Colonic mucosa (tissue), 4 donors: Measurements from ENCODE around the gene FKBP7. TPM values are rescaled to one million over a fixed set of nuclear protein-coding genes. Genes with fewer than 3 reads are reported as not detected.

Experiments used
- DNase-seq: peaks from one replicate; pipeline ENCODE4 v3.0.0-alpha.2; 2020
- H3K27ac ChIP-seq: fragments of 200-600 bp; one replicate; pipeline ENCODE4 v1.8.0; 2021
- H3K27me3 ChIP-seq: fragments of 200-600 bp; one replicate; pipeline ENCODE4 v1.8.0; 2021
- H3K36me3 ChIP-seq: fragments of 200-600 bp; one replicate; pipeline ENCODE4 v1.8.0; 2021
- H3K4me1 ChIP-seq: fragments of 200-600 bp; one replicate; pipeline ENCODE4 v1.8.0; 2021; ENCODE audit warnings: mild to moderate bottlenecking
- H3K4me3 ChIP-seq: fragments of 200-600 bp; one replicate; pipeline ENCODE4 v1.8.0; 2021
- H3K9ac ChIP-seq, 2 donors: one replicate each; pipeline ENCODE4 v1.7.0; 2013; ENCODE audit warnings: control low read depth in 2 of 2, low read depth in 2 of 2, low read length in 2 of 2
- H3K9me3 ChIP-seq: fragments of 200-600 bp; one replicate; pipeline ENCODE4 v1.8.0; 2021
- intact Hi-C: fragments of 100-400 bp; cut with DNase I; formaldehyde crosslinking; loops from one replicate; pipeline ENCODE4 v1.14.1; 2022
- total RNA-seq, 2 donors: library from RNA; stranded (reverse); fragmentation: NEBNext Ultra II Directional in 1 of 2; extraction: Animal tissue kit (Norgen Biotek cat#: 25700) in 1 of 2; gene quantifications; one replicate each; pipeline ENCODE4 v1.2.1, GENCODE V29; 2021
- TF ChIP-seq, protein P1 (sequence below): fragments of 200-600 bp; IDR thresholded peaks from one replicate; pipeline ENCODE4 v1.8.0; 2022; ENCODE audit warnings: antibody characterized with exemption, mild to moderate bottlenecking
- donor health status: healthy.
- donor health status: DM: no; HTN: no; CAD: no.
- donor health status: DM: no; HTN: no; CAD: no.

The FKBP7 gene
- total RNA-seq, 2 donors from 2014 or later: 2.6 to 3.9 TPM

DNA sequence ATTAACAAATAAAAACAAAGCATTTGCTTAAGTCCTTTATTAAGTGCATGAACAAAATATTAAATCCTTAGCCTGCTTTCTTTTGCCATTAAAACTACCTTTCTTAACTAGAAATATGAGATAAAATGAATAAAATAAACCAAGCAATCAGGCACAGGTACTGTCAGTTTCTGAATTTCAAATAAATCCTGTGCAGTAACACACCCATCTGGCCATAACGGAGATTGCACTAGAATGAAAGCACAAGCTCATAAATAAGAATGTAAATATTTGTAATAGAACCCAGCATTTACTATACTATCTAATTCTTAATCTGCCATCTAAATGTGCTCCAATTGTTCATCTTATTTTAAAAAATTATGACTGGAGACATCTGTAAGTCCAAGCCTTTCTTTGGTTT, 59.3 kb downstream of the FKBP7 start:
- Histone ChIP-seq H3K27ac (no peak overlapping the region), H3K9me3 (no peaks in the 10 kb centered on the region), H3K4me3 (no peak overlapping the region), H3K36me3 (no peaks in the 10 kb centered on the region), H3K4me1 (no peaks in the 10 kb centered on the region), H3K9ac (no peak overlapping the region), H3K27me3 (no peaks in the 10 kb centered on the region)
- DNase-seq: no peak
- TF ChIP-seq, protein P1, sequence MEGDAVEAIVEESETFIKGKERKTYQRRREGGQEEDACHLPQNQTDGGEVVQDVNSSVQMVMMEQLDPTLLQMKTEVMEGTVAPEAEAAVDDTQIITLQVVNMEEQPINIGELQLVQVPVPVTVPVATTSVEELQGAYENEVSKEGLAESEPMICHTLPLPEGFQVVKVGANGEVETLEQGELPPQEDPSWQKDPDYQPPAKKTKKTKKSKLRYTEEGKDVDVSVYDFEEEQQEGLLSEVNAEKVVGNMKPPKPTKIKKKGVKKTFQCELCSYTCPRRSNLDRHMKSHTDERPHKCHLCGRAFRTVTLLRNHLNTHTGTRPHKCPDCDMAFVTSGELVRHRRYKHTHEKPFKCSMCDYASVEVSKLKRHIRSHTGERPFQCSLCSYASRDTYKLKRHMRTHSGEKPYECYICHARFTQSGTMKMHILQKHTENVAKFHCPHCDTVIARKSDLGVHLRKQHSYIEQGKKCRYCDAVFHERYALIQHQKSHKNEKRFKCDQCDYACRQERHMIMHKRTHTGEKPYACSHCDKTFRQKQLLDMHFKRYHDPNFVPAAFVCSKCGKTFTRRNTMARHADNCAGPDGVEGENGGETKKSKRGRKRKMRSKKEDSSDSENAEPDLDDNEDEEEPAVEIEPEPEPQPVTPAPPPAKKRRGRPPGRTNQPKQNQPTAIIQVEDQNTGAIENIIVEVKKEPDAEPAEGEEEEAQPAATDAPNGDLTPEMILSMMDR: no peak
- intact Hi-C loops: loop anchor here (5.0 kb wide), 1 partner anchor 307 kb away; the partner anchor contains the start of gene RBM45

DNA sequence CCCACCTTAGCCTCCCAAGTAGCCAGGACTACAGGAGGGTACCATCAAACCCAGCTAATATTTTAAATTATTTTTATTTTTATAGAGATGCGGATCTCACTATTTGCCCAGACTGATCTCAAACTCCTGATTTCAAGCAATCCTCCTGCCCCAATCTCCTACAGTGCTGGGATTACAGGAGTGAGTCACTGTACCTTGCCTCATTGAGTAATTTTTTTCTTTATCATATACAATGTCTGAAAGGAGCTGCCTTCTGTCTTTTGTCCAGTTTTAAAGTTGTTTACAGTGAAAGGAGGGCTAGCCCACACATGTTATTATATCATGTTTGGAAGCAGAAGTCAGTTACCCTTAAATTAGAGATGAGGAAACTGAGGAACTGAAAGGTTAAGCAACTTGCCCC, 60.0 kb downstream of the FKBP7 start:
- Histone ChIP-seq H3K27ac (no peak overlapping the region), H3K9me3 (no peaks in the 10 kb centered on the region), H3K4me1 (no peaks in the 10 kb centered on the region), H3K9ac (no peak overlapping the region), H3K36me3 (no peaks in the 10 kb centered on the region), H3K4me3 (no peak overlapping the region), H3K27me3 (no peaks in the 10 kb centered on the region)
- TF ChIP-seq, protein P1: no peak
- no peak for DNase-seq
- intact Hi-C loops: loop anchor here (5.0 kb wide), 1 partner anchor 306 kb away; the partner anchor contains the start of gene RBM45

DNA sequence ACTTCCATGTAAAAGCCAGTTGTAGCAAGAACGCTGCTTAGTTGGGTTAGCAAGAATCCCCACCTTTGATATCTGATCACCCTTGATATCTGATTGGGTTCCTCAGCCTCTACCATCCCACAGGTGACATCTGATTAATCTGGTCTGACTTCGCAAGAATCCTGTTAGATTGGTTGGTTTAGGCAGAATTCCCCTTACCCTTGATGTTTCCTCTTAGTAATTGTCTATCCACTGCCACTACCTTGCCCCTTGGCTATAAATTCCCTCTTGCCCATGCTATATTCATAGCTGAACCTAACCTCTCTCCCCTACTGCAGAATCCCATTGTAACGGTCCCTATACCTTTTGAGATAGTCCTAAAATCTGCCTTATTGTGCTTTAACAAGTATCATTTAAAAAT, 60.5 kb downstream of the FKBP7 start:
- intact Hi-C loops: loop anchor here (5.0 kb wide), 1 partner anchor 306 kb away; the partner anchor contains the start of gene RBM45
- H3K27ac ChIP-seq: no peak overlapping the region

DNA sequence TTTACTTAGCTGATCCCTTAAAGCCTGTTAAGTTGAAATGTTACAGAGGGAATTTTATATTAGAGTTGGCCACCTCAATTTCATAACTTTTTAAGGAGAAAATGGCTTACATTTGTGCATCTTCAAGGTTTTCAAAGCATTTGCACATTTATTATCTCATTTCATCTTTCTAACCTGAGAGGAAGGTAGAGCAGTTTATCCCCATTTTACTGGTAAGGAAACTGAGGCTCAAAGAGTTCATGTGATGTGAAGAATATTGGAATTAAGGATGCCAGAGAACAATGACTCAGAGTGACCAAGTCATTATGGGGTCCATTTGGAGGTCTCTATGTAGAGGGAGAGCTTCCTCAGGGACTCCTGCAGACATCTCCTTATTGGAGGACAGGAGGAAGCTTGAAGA, 62.4 kb downstream of the FKBP7 start:
- TF ChIP-seq, protein P1: no peak
- Histone ChIP-seq H3K4me3 (no peak overlapping the region), H3K9me3 (no peaks in the 10 kb centered on the region), H3K27ac (no peak overlapping the region), H3K4me1 (no peaks in the 10 kb centered on the region), H3K9ac (no peak overlapping the region), H3K27me3 (no peaks in the 10 kb centered on the region), H3K36me3 (no peaks in the 10 kb centered on the region)
- DNase-seq: no peak
- intact Hi-C loops: loop anchor here (5.0 kb wide), 1 partner anchor 304 kb away; the partner anchor contains the start of gene RBM45

More for the DNA sequence above, 60.5 kb downstream of the FKBP7 start:
- DNase-seq: no peak
- TF ChIP-seq, protein P1: no peak
- Histone ChIP-seq H3K9ac (no peak overlapping the region), H3K4me1 (no peaks in the 10 kb centered on the region), H3K4me3 (no peak overlapping the region), H3K36me3 (no peaks in the 10 kb centered on the region), H3K9me3 (no peaks in the 10 kb centered on the region), H3K27me3 (no peaks in the 10 kb centered on the region)

DNA sequence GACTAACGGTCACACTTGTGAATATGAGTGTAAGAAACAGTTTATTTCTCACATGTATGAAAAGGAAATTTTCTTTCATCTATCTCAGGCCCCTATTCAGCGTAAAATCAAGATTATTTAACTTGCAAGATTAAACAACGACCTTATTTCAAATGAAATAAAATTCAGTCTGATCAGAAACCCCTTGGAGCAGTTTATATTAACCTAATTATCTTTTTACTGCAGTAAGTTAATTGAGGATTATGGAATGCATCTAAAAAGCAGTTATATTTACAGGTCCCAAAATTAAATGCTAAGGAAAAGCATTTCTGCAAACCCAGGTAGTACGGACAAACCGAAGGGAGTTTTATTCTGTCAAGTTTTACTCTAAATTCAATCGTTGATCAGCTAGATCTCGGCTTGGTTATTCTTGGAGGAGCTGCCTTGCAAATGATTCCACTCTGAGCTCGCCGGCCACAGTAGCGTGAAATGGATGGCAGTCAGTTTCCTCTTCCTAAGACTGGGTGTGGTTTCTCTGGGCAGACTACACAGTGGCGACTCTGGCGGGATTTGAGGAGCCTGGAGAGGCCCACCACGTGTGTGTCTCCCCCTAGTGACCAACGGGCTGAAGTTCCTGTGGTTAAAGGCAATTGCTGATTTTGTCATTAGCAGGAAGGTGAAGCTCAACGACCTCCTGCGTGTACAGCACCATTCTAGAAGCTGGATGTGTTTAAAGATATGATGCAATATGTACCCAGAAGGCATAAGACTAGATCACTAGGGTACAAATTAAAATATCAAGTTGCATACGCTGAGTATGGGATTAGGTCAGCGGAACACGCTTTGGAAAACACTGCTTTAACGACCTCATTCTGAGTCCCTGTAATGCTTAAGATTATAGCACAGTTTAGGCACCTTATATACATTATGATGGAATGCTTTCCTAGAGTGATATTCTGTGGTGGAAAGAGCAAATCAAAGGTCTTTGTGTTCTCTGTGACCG, 63.8 kb downstream of the FKBP7 start:
- Histone ChIP-seq H3K4me1 (no peaks in the 10 kb centered on the region), H3K27ac (peak overlapping the region; percentile 56), H3K36me3 (no peaks in the 10 kb centered on the region), H3K27me3 (no peaks in the 10 kb centered on the region), H3K9me3 (no peaks in the 10 kb centered on the region), H3K9ac (peak overlapping the region in 1 of 2 donors; percentile 69), H3K4me3 (peak overlapping the region; percentile 39)
- TF ChIP-seq, protein P1: peak; percentile 83
- DNase-seq: peak; percentile 91
- intact Hi-C loops: loop anchor here (5.0 kb wide), 1 partner anchor 302 kb away; the partner anchor contains the start of gene RBM45

Other genes with a start within 250 kb of the FKBP7 start
- 10 to 100 TPM; 34.0 to 37.1 TPM for gene PRKRA, start 27.4 kb downstream of the FKBP7 start, total RNA-seq
- gene PJVK, start 27.2 kb downstream of the FKBP7 start, total RNA-seq: 1 to 10 TPM in 1 of 2 donors, under 1 TPM in 1; 0.96 to 1.8 TPM
- 10 to 100 TPM; 19.3 to 26.1 TPM for gene PLEKHA3, start 1.9 kb upstream of the FKBP7 start, total RNA-seq